GM23338 (cell line): ENCODE data around the gene SOX1.

Source experiments
- POLR2AphosphoS5 ChIP-seq: IDR thresholded peaks from 2 replicates; pipeline ENCODE4 v1.6.1; 2016; ENCODE audit warnings: antibody characterized with exemption, low read depth
- TF ChIP-seq, protein P1 (sequence below), 2 experiments: fragments of 200-600 bp in 1 of 2; sonication (generic) in 1 of 2; conservative IDR thresholded peaks; 2 replicates each; pipeline versions ENCODE4 v1.5.1 to v1.6.1; 2016 to 2017; ENCODE audit warnings: antibody characterized with exemption in 2 of 2, low read depth in 2 of 2, mild to moderate bottlenecking in 2 of 2, moderate library complexity in 1 of 2

DNA sequence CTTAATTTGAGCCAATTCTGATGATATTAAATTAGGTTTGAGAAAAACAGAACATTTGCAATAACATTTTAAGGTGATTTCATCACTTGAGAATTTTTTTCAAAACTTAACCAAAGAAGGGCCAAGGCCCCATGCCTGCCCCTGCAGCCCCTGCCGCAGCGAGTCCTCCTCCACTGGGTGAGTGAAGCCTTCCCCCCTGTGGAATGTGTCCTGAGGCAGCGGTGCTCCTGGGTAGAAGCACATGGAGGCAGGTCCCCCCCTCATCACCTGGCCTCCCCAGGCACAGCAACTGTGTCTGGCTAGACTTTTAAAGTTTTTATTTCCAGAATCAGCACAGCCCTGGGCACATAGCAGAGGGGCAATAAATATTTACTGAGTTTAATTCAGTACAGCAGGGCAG, 10.8 kb downstream of the SOX1 start:
- TF ChIP-seq, protein P1, sequence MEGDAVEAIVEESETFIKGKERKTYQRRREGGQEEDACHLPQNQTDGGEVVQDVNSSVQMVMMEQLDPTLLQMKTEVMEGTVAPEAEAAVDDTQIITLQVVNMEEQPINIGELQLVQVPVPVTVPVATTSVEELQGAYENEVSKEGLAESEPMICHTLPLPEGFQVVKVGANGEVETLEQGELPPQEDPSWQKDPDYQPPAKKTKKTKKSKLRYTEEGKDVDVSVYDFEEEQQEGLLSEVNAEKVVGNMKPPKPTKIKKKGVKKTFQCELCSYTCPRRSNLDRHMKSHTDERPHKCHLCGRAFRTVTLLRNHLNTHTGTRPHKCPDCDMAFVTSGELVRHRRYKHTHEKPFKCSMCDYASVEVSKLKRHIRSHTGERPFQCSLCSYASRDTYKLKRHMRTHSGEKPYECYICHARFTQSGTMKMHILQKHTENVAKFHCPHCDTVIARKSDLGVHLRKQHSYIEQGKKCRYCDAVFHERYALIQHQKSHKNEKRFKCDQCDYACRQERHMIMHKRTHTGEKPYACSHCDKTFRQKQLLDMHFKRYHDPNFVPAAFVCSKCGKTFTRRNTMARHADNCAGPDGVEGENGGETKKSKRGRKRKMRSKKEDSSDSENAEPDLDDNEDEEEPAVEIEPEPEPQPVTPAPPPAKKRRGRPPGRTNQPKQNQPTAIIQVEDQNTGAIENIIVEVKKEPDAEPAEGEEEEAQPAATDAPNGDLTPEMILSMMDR (conservative IDR thresholded peaks at IDR 0.05; ENCODE audit: low read depth in 2 of 2): no peak
- no peak for TF ChIP-seq POLR2AphosphoS5
